NCI-H146 treated with DMSO at 0.1 percent for 48 hours (cell line): ENCODE data around the gene UBA1.
"Not testable (repeated sequence)": the region's sequence is repeated elsewhere in the genome, so short reads cannot be mapped to it uniquely, and the experiment has no call there.

Experiments
- DNase-seq: peaks from one replicate; lab custom pipeline; 2025; ENCODE audit not compliant: unreplicated experiment; lab: John Stamatoyannopoulos, UW

UBA1 gene

GRCh38 chrX:47248576-47248975 is 54.9 kb downstream of the UBA1 start:
- no peak for DNase-seq

- DNase-seq, result no peak
Observed at GRCh38 chrX:47250017-47250347, 56.4 kb downstream of the UBA1 start.

- DNase-seq, result not testable (repeated sequence)
Observed at GRCh38 chrX:47257620-47258019, 64.0 kb downstream of the UBA1 start.
